Caki2 (cell line): ENCODE measurements around the gene CDON. TPM values are rescaled to one million over a fixed set of nuclear protein-coding genes. Genes with fewer than 3 reads are reported as not detected.

Source experiments
- DNase-seq: peaks from one replicate; pipeline ENCODE4 v3.0.0-alpha.2; 2015; ENCODE audit warnings: low read depth
- in situ Hi-C: cut with HindIII; loops from 2 replicates; pipeline ENCODE4 v1.10.0; 2016; ENCODE audit warnings: low sequenced_read_pairs, low pct_unique_long_range_greater_than_20kb, mixed read lengths
- total RNA-seq: library from RNA; depleted of rRNA; stranded (reverse); fragments of >200 nt; shearing (Covaris generic); gene quantifications from 2 replicates; pipeline ENCODE4 v1.2.3, GENCODE V29; 2014; ENCODE audit warnings: low replicate concordance

Gene CDON
- total RNA-seq, 1 experiment from 2014 or later = 2.2 TPM

GRCh38 chr11:125978778-125979407 is 83.8 kb downstream of the CDON start:
- in situ Hi-C loops = no loop called here
- DNase-seq = peak; percentile 0

DNA sequence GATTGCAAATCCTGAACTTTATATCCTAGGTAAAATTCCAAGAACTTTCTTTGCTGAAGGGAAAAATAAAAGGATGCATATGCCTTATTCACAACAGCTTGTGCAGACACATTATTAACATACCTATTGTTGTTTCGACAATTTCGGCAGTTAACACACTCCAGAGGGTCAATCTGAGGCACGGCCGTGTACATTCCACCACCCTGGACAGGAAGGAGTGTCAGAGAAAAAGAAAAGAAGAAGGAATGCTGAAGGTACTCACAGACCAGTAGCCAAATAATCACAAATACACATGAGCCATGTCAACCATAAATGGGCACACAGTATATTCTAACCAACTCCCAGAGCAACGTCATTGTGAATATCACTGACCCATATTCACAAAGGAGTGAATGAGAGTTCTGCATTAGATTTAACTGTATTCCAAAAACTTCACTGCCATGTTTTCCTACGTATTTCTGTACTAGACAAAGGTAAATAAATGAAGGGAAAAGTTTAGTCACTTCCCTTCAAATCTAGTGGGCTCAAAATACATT is 84.4 kb downstream of the CDON start:
- in situ Hi-C loops = no loop called here
- no peak for DNase-seq

- DNase-seq = no peak
- in situ Hi-C loops = no loop called here
Measured at GRCh38 chr11:125977333-125977732, 85.3 kb downstream of the CDON start.

DNA sequence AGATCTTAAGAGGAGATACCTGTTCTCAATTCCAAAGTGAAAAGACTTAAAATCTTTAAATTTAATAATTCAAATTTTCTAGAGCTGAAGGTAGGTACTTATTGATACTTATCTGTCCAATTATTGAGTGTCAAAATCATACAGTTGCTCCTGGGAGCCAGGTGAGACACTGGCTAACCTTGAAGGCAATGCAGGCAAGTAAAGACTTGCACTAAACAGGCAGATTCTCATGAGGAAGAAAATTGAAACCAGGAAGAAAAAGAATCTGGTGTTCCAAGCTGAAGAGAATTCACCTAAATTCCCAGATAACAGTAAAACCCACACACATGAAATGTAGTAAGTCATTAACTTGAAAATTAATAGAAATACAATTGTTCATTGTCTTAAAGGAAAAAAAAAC is 86.5 kb downstream of the CDON start:
- in situ Hi-C loops = no loop called here
- DNase-seq = no peak

DNA sequence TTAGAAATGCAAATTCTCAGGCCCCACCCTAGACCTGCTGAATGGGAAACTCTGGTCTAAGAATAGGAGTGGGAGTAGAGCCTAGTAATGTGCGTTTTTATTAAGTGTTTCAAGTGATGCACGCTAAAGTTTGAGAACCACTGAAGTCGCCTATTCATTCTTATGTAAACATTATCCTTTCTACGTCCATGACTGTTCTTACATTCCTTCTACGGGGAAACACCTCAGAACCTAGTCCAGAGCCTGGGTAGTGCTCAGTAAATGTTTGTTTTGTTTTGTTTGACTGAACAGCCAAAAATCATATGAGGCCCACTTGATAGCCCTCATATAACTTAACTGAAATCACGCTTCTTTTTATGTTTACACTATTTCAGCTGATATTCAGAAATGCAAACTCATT is 87.0 kb downstream of the CDON start:
- in situ Hi-C loops = no loop called here
- DNase-seq = no peak

- in situ Hi-C loops = no loop called here
- DNase-seq = no peak
Measured at GRCh38 chr11:125974284-125974683, 88.4 kb downstream of the CDON start.

DNA sequence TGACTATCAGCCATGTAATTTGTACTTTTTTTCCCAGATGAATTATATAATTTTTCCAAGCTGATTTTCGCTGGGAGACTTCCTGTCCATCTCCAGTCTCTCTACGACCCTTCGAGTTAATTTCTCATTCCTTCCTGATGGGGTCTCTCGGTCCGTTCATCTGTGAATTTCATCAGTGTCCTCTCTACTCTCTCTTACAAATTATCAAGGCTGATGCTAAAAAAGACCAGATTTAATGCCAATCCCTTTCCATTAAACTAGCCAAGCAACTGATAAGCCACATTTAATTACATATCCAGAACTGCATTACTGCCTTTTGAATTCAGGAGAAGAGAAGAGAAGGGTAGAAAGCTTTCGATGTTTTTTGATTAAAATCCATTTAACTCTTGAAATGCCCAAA is 91.0 kb downstream of the CDON start:
- in situ Hi-C loops = no loop called here
- DNase-seq = no peak

DNA sequence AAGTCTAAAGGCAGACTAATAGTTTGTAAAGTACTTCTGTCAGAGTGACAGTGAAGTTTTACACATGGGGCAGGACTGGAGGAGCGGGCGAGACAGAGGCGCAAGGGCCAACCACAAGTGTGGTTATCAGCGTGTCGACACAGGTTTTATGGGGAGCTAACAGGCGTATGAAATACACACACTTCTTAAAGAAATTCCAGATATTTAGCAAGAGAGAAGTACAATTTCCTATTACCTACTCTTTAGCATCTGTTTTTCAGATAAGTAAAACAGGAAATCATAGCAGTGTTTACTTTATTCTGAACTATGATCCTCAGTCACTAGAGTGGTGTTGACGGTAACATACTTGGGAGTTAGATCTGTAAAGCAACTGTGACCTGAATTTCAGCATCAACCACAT is 94.3 kb downstream of the CDON start:
- no peak for DNase-seq
- in situ Hi-C loops = no loop called here

DNA sequence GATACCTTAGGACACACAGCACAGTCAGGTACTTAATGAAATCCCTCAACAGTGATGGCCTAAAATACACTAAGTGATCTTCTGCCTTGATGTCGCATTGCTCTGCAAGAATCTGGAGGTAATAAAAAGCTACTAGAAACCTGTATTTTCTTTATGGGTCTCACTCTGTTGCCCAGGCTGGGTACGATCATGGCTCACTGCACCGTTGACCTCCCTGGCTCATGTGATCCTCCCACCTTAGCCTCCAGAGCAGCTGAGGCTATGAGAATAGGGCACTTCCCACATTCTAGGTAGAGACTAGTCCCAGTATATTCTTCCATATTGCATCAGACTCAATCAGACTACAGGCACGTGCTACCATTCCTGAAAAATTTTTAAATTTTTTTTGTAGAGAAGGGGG is 95.2 kb downstream of the CDON start:
- in situ Hi-C loops = no loop called here
- no peak for DNase-seq

DNA sequence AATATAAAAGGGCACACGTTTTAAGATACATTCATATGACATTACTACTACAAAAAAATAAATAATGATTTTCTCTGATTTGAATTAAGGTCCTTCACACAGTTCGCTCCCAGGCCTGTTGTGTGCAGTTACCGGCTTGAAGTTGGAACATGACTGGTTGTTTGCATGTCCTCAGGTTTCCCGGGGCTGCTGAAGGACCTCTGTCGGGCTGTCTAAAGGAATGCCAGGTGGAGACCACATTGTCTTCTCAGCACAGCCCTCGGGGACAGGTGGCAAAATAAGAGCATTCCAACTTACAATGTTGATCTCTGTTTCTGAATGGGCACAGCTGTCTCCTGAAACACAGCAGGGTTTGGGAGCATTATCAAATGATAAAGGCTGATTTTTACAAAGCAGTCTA is 101.9 kb downstream of the CDON start:
- in situ Hi-C loops = no loop called here
- DNase-seq = no peak

DNA sequence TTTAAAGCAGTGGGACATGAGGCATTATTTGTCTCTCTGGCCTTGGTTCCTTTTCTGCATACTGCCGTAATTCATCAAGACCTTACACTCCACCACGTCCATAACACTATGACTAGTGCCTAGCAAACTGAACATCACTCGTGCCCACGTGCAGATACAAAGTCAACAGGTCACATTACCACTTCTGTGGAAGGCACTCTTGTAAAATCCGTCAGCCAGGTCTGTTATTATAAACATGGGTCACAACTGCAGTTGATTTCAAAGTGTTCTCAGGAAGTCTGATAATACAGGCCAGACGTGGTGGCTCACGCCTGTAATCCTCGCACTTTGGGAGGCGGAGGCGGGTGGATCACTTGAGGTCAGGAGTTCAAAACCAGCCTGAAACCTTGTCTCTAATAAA is 102.7 kb downstream of the CDON start:
- in situ Hi-C loops = no loop called here
- DNase-seq = no peak

GRCh38 chr11:125959511-125959910 is 103.2 kb downstream of the CDON start:
- in situ Hi-C loops = no loop called here
- no peak for DNase-seq

DNA sequence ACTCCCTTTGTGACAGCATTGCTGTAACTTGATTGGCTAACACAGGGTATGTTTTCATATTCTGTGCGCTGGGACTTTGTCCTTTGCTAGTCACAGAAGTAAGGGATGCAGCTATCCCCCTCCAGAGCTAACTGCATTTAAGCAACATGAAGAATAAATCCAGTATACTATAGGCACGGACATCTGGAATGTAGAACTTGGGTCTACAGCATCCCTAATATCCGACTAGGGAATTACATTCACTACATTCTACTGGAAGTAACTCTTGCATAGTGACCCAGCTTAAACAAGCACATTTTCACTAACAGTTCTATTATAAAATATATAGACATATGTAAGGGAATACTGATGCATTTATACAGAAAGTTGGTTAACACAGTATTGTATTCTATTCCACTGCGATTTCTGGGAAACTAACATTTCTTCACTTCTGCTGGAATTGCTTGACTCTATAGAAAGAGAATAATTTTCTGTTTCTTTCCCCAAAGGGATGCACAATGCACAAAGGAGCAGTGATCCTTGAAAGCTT is 103.7 kb downstream of the CDON start:
- DNase-seq = no peak
- in situ Hi-C loops = no loop called here

GRCh38 chr11:125957618-125958332 is 104.9 kb downstream of the CDON start:
- DNase-seq = no peak
- in situ Hi-C loops = no loop called here

DNA sequence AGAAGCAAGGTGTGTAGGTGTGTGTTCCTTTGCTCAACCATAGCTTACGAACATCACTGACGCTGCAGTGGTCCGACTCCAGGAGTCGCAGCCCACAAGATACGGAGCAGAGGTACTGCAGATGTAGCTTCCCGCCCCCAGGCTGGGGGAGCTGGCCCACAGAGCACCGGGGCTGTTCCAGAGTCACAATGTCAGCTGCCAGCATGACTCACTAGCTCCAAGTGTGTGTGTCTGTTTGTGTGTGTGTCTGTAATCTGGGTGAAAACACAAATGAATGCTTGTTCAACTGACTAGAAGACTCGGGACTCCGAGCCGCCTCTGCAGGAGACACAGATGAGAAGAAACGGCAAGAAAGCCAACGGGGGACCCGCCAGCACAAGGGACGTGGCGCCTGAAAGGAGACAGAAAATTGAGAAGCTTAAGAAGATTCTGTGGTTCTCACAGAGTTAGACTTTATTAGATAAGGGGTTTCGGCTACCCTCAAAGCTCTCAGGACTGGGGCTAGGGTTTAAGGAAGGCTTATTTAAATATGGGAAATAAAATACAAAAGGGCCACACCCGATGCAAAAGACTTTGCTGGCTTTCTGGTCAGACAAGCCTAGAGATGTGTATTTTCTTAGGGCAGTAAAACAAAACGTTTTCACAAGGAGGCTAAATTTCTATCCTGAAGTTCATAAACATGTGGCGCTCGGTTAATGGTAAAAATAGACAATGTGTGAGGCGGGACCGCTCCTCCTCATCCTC is 106.1 kb downstream of the CDON start:
- in situ Hi-C loops = no loop called here
- no peak for DNase-seq

GRCh38 chr11:125955856-125956255 is 106.8 kb downstream of the CDON start:
- in situ Hi-C loops = no loop called here
- DNase-seq = no peak

DNA sequence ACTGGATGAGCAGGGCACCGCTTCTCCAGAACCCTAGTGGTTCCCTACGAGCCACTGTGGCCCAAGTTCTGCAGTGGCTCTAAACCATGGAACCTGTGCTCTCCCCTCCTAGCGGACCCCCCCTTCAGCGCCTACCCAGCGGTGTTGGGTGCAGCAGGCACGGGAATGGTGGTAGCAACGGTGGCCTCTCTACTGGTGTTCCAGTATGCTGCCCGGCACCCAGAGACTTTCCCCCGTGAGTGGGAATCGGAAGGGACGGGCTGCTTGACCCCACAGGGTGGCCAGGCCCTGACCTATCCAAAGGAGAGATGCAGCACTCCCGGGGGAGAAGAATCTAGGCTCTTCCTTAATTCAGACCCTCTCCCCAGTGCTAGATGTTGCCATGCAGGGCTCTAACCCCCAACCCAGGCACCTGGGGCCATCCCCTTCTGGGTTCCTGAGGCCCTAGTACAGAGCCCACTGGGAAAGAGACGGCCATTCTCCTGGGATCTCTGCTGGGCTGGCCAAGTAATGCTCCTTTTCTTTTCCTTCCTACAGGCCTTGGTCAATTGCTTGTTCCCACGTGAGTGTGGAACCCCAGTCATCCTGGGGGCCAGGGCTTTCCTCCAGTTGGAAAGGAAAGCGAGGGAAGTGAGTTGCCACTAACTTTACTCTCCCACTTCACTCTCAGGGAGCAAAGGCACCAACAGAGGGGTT is 107.6 kb downstream of the CDON start:
- in situ Hi-C loops = no loop called here
- no peak for DNase-seq

DNA sequence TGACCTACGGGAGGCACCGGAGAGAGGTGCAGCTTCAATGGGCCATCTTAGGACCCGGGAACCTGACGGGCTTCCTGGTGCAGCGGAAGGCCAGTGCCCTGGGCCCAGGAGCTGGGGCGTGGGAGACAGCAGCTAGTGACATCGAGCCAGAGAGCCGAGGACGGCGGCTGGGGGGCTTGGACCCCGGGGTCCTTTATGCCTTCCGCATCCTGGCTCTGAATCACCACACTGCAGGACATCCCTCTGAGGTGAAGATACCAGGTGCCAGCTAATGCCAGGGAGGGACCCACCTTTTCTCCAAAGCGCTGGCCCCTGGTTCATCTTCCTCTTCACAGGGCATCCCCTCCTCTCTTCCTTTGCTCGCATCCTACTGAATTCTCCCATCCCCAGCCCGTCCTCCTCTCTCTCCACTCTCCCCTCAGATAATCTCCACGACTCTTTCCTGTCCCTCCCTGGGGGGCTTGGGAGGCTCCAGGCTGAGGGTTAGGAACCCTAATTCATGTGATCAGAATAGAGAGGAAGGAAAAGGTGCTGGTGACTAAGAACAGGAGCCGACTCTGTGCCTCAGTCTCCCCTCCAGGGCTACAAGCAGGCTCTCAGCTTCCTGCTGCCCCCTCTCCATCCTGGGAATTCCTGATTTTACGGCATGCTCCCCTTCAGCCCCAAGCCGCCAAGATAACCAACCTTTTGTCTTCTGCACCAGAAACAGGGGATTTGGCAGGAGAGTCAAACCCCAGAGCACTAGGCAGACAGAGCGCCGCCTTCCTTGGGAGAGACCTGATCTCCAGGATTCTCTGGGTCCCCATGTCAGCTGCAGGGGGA is 108.3 kb downstream of the CDON start:
- in situ Hi-C loops = no loop called here
- no peak for DNase-seq
